ENCODE data around the gene AJM1. TPM values are rescaled to one million over a fixed set of nuclear protein-coding genes. Genes with fewer than 3 reads are reported as not detected.

The AJM1 gene
- polyA plus RNA-seq, 1 donor from 2014 or later = 1.5 TPM

GRCh38 chr9:136823136-136824046 lies 18.9 kb upstream of the AJM1 start:
- Histone ChIP-seq H3K27me3 (ENCODE audit: insufficient read depth, low read depth, low read length) (no peaks in the 10 kb centered on the region), H3F3A (ENCODE audit: insufficient read depth, low read length, poor library complexity, severe bottlenecking) (no peaks in the 10 kb centered on the region), H3K9ac (ENCODE audit: low read length) (no peak overlapping the region), H3K9me2 (ENCODE audit: insufficient read depth, low read length) (no peaks in the 10 kb centered on the region), H2AFZ (ENCODE audit: low read depth, low read length) (no peak overlapping the region), H4K20me1 (ENCODE audit: insufficient read depth) (no peaks in the 10 kb centered on the region), H3K36me3 (ENCODE audit: insufficient read depth, low read length) (no peaks in the 10 kb centered on the region), H3K9me3 (ENCODE audit: low read length) (no peaks in the 10 kb centered on the region), H3K79me2 (replicated peaks; ENCODE audit: insufficient read depth, low read length) (no peaks in the 10 kb centered on the region), H3K4me2 (ENCODE audit: low read length) (no peak overlapping the region), H3K4me3 (ENCODE audit: low read length) (no peak overlapping the region), H3K27ac (ENCODE audit: low read length) (no peak overlapping the region)
- no peak for TF ChIP-seq REST (IDR thresholded peaks at IDR 0.05; ENCODE audit: borderline replicate concordance)
- no peak for TF ChIP-seq POLR2AphosphoS5 (IDR thresholded peaks at IDR 0.05)
- no peak for TF ChIP-seq EZH2 (IDR thresholded peaks at IDR 0.05; ENCODE audit: borderline replicate concordance, insufficient read depth, low read length, poor library complexity, severe bottlenecking)
- no peak for TF ChIP-seq SMC3 (conservative IDR thresholded peaks at IDR 0.05; ENCODE audit: poor library complexity)
- TF ChIP-seq RAD21 (conservative IDR thresholded peaks at IDR 0.05) = no peak
- no peak for TF ChIP-seq EP300 (conservative IDR thresholded peaks at IDR 0.05; ENCODE audit: poor library complexity, severe bottlenecking)
- no peak for TF ChIP-seq MXI1 (conservative IDR thresholded peaks at IDR 0.05; ENCODE audit: poor library complexity, severe bottlenecking)
- no peak for TF ChIP-seq TAF1 (IDR thresholded peaks at IDR 0.05; ENCODE audit: low read depth)
- TF ChIP-seq, protein P1, sequence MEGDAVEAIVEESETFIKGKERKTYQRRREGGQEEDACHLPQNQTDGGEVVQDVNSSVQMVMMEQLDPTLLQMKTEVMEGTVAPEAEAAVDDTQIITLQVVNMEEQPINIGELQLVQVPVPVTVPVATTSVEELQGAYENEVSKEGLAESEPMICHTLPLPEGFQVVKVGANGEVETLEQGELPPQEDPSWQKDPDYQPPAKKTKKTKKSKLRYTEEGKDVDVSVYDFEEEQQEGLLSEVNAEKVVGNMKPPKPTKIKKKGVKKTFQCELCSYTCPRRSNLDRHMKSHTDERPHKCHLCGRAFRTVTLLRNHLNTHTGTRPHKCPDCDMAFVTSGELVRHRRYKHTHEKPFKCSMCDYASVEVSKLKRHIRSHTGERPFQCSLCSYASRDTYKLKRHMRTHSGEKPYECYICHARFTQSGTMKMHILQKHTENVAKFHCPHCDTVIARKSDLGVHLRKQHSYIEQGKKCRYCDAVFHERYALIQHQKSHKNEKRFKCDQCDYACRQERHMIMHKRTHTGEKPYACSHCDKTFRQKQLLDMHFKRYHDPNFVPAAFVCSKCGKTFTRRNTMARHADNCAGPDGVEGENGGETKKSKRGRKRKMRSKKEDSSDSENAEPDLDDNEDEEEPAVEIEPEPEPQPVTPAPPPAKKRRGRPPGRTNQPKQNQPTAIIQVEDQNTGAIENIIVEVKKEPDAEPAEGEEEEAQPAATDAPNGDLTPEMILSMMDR (IDR thresholded peaks at IDR 0.05; ENCODE audit: poor library complexity, severe bottlenecking) = no peak

DNA sequence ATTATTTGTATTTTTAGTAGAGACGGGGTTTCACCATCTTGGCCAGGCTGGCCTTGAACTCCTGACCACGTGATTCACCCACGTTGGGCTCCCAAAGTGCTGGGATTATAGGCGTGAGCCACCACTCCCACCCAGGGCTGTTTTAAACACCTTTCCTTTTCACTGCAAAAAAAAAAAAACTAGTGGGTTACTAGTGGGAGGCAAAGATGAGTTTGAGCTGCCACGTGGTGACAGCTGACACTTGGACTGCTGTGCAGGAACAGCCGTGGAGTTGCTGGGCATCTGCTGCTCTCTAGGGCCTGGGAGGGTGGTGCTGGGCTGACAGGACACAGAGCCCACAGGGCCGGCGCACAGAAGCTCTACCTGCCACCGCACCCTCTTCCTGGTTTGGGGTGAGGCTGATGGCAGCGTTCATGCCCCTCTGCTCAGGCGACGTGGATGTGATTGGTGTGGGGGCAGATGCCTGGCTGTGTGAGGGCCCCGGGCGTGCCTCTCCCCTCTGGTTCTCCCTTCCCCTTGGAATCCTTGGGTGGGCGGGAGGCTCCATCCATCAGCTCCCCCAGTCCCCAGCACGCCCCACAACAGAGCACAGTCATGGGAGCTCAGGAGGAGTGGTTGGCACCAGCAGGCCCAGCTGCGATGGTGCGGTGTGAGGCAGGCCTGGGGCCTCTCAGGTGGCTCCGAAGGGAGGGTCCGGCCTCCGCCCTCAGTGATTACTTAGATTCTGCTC lies 17.6 kb upstream of the AJM1 start:
- H3K4me2 ChIP-seq (ENCODE audit: low read length) = no peak overlapping the region
- no peak overlapping the region for H3K4me3 ChIP-seq (ENCODE audit: low read length)
- no peaks in the 10 kb centered on the region for H4K20me1 ChIP-seq (ENCODE audit: insufficient read depth)
- no peak overlapping the region for H3K27ac ChIP-seq (ENCODE audit: low read length)
- no peaks in the 10 kb centered on the region for H3K9me3 ChIP-seq (ENCODE audit: low read length)
- peaks cover 1% of the 10 kb centered on the region for H3K36me3 ChIP-seq (ENCODE audit: insufficient read depth, low read length)
- H3K79me2 ChIP-seq (replicated peaks; ENCODE audit: insufficient read depth, low read length) = no peaks in the 10 kb centered on the region
- H3F3A ChIP-seq (ENCODE audit: insufficient read depth, low read length, poor library complexity, severe bottlenecking) = no peaks in the 10 kb centered on the region
- H2AFZ ChIP-seq (ENCODE audit: low read depth, low read length) = no peak overlapping the region
- H3K9me2 ChIP-seq (ENCODE audit: insufficient read depth, low read length) = no peaks in the 10 kb centered on the region
- H3K9ac ChIP-seq (ENCODE audit: low read length) = no peak overlapping the region
- TF ChIP-seq, protein P1 (IDR thresholded peaks at IDR 0.05; ENCODE audit: poor library complexity, severe bottlenecking) = no peak
- no peak for TF ChIP-seq POLR2AphosphoS5 (IDR thresholded peaks at IDR 0.05)
- TF ChIP-seq REST (IDR thresholded peaks at IDR 0.05; ENCODE audit: borderline replicate concordance) = no peak
- TF ChIP-seq MXI1 (conservative IDR thresholded peaks at IDR 0.05; ENCODE audit: poor library complexity, severe bottlenecking) = no peak
- no peak for TF ChIP-seq TAF1 (IDR thresholded peaks at IDR 0.05; ENCODE audit: low read depth)
- no peak for TF ChIP-seq EZH2 (IDR thresholded peaks at IDR 0.05; ENCODE audit: borderline replicate concordance, insufficient read depth, low read length, poor library complexity, severe bottlenecking)
- TF ChIP-seq RAD21 (conservative IDR thresholded peaks at IDR 0.05) = no peak
- TF ChIP-seq EP300 (conservative IDR thresholded peaks at IDR 0.05; ENCODE audit: poor library complexity, severe bottlenecking) = no peak
- no peak for TF ChIP-seq SMC3 (conservative IDR thresholded peaks at IDR 0.05; ENCODE audit: poor library complexity)
- no peaks in the 10 kb centered on the region for H3K27me3 ChIP-seq (ENCODE audit: insufficient read depth, low read depth, low read length)
